ENCODE measurements around the gene RAPGEF5. TPM values are rescaled to one million over a fixed set of nuclear protein-coding genes. Genes with fewer than 3 reads are reported as not detected.

Gene RAPGEF5
- total RNA-seq, 2 experiments from 2014 or later = 0.66 to 0.99 TPM

DNA sequence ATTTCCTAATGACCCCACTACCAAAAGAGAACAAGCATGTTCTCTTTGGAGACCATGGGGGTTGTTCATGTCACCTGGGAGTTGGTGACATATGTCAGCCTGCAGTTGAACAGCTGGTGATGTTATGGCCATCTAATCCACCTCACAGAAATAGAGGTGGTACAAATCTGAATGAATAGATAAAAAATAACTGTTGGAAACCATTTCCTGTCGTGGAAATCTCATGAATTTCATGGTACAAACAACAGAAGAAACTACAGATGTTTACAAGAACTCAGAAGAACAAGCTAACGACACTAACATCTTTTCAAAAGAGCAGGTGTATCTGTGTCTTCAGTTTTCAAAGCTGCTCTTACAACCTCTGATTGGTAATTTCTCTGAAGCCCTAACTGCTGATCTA, 81.3 kb downstream of the RAPGEF5 start:
- H3K9me3 Mint-ChIP-seq (ENCODE audit: low read depth) = no peaks in the 10 kb centered on the region
- no peak overlapping the region for H3K27ac Mint-ChIP-seq
- no peaks in the 10 kb centered on the region for H3K4me1 Mint-ChIP-seq
- CTCF ChIA-PET = no interaction called here
- ATAC-seq = no peak
- no peak overlapping the region for H3K4me3 Mint-ChIP-seq
- H3K27me3 Mint-ChIP-seq = peaks cover 38% of the 10 kb centered on the region
- no peak for DNase-seq
- H3K36me3 Mint-ChIP-seq = no peaks in the 10 kb centered on the region

DNA sequence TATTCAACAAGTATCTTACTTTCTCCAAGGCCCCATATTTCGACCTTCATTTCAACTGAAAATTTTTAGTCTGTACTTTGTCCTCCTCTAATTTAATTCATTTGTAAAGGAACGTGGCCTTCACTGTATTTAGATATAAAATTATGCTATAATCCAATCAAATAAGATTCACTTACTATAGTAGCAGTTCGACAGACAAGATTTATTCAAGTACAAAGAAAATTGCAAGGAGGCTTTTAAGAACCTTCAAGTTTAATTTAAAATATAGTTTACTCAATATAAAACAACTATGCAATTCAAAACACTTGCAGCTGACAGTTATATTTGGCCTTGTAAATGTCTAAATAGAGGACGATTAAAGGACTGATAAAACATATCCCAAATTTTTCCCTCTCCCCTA, 85.6 kb downstream of the RAPGEF5 start:
- H3K36me3 Mint-ChIP-seq = no peaks in the 10 kb centered on the region
- no peak overlapping the region for H3K4me3 Mint-ChIP-seq
- DNase-seq = no peak
- H3K27ac Mint-ChIP-seq = no peak overlapping the region
- no peak for ATAC-seq
- CTCF ChIA-PET = no interaction called here
- H3K9me3 Mint-ChIP-seq (ENCODE audit: low read depth) = no peaks in the 10 kb centered on the region
- peaks cover 46% of the 10 kb centered on the region for H3K27me3 Mint-ChIP-seq
- H3K4me1 Mint-ChIP-seq = peaks cover 3% of the 10 kb centered on the region

DNA sequence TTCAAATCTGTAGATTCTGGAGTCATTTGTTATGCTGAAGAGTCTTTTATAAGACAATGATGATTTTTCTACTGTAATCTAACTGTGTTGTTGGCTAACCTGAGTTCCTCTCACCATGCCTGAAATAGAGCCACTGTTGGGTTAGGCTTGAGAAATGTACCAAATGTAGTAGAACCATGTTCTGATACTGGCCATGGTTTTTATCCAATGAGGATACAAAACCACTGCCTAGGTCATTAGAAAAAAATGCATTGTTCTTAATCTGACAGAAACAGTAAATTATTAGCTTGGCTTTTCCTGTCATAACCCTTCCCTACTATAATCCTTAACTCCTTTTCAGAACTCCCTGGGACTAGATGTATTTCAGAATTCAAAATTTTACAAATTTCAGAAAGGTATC, 86.6 kb downstream of the RAPGEF5 start:
- DNase-seq (no peak), ATAC-seq (no peak)
- Mint-ChIP-seq H3K27me3 (peaks cover 49% of the 10 kb centered on the region), H3K4me1 (peaks cover 3% of the 10 kb centered on the region), H3K27ac (no peak overlapping the region), H3K9me3 (ENCODE audit: low read depth) (no peaks in the 10 kb centered on the region), H3K36me3 (no peaks in the 10 kb centered on the region), H3K4me3 (no peak overlapping the region)
- CTCF ChIA-PET = no interaction called here

DNA sequence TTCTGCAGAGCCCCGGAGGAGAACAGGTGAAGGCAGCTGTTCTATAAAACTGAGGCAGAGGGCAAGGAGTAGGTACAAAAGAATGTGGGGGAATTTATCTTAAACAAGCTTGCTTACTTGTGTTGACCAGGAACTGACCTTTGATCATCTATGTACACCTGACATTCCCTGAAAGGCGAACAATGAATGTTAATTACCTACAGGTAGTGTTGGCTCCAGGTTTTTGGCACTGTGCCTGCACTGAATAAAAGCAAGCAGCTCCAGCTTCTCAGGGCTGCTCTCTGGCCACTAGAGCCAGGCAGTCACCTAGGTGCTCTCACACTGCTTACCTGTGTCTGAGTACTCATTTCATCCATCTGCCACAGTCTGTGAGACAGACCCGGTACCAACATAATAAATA, 87.0 kb downstream of the RAPGEF5 start:
- DNase-seq = no peak
- CTCF ChIA-PET = no interaction called here
- peaks cover 3% of the 10 kb centered on the region for H3K4me1 Mint-ChIP-seq
- no peaks in the 10 kb centered on the region for H3K36me3 Mint-ChIP-seq
- H3K27ac Mint-ChIP-seq = no peak overlapping the region
- no peaks in the 10 kb centered on the region for H3K9me3 Mint-ChIP-seq (ENCODE audit: low read depth)
- no peak overlapping the region for H3K4me3 Mint-ChIP-seq
- no peak for ATAC-seq
- H3K27me3 Mint-ChIP-seq = peaks cover 48% of the 10 kb centered on the region

DNA sequence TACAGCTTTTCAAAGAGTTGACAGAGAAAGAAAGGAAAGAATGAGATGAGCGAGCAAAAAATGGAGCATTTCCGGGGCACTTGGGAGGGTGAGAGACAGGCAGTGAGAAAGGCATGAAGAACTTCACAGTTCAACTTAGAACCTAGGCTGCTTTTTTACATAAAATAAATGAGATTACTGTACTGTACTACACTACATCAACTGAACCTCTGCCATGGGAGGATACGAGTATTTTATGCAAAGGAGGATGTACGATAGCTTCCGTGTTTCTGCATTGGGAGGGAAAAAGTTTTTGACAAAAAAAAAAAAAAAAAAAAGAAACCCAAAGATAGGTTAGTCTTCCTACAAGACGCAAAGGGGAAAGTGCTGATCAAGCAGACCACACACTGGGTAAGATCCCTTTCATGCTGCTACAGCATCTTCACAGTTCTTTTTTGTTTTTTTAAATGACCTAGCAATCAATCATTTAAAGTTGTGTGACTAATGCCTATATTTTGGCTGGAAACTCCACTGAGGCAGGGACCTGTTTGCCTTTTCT, 88.0 kb downstream of the RAPGEF5 start:
- DNase-seq (no peak), ATAC-seq (no peak)
- Mint-ChIP-seq H3K9me3 (ENCODE audit: low read depth) (no peaks in the 10 kb centered on the region), H3K27me3 (peaks cover 51% of the 10 kb centered on the region), H3K4me1 (peaks cover 3% of the 10 kb centered on the region), H3K4me3 (no peak overlapping the region), H3K36me3 (no peaks in the 10 kb centered on the region), H3K27ac (no peak overlapping the region)
- CTCF ChIA-PET = interaction anchor here (0.6 kb wide), 1 partner anchor 38 kb away, joined by 3 read pairs; no protein-coding TSS in a partner anchor

DNA sequence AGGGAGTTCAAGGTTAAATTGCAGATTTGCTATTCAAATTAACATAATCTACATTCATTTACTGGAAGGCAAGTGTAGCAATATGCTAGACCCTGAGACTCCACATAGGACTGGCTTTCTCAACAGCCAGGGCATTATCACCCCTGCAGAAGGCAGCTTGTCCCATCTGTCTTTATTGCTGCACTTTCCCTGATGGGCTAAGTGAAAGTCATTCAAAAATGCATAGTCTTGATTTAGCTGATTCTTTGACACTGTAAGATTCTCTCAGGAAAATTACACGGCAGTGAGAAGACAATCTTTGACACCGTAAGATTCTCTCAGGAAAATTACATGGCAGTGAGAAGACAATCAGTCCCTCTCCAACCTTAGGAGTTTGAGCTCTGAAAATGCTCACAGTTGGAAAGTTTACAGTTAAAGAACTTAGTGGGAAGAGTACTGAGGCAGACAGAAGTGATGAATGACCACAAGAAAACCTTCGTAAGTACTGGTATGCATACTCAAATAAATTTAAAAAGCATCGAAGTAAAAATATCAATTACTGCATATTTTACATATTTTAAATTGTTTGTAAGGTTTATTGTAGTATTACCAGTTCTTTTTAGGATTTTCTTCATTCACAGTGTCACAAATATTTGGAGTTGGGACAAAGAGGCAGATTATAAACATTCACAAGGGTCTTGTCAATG, 88.9 kb downstream of the RAPGEF5 start:
- DNase-seq = no peak
- Mint-ChIP-seq H3K36me3 (no peaks in the 10 kb centered on the region), H3K4me3 (no peak overlapping the region), H3K27ac (no peak overlapping the region), H3K9me3 (ENCODE audit: low read depth) (no peaks in the 10 kb centered on the region), H3K27me3 (peaks cover 51% of the 10 kb centered on the region), H3K4me1 (peaks cover 3% of the 10 kb centered on the region)
- no peak for ATAC-seq
- CTCF ChIA-PET = interaction anchor here (1.2 kb wide), 1 partner anchor 185 kb away, joined by 3 read pairs; no protein-coding TSS in a partner anchor

DNA sequence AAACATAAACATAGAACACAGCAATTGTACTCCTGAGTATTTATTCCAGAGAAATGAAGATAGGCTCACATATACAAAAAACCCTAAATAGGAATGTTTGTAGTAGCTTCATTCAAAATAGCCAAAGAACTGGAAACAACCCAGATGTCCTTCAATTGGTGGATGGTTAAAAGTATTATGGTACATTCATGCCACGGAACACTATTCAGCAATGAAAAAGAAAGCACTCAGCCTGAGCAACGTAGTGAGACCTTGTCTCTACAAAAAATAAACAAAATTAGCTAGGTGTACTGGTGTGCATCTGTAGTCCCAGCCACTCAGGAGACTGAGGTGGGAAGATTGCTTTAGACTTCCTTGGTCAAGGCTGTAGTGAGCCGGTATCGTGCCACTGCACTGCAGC, 94.4 kb downstream of the RAPGEF5 start:
- Mint-ChIP-seq H3K9me3 (ENCODE audit: low read depth) (no peaks in the 10 kb centered on the region), H3K36me3 (no peaks in the 10 kb centered on the region), H3K27me3 (peaks cover 41% of the 10 kb centered on the region), H3K27ac (no peak overlapping the region), H3K4me3 (no peak overlapping the region), H3K4me1 (no peaks in the 10 kb centered on the region)
- ATAC-seq = no peak
- no peak for DNase-seq
- CTCF ChIA-PET = interaction anchor here (1.4 kb wide), 1 partner anchor 31 kb away, joined by 3 read pairs; no protein-coding TSS in a partner anchor

DNA sequence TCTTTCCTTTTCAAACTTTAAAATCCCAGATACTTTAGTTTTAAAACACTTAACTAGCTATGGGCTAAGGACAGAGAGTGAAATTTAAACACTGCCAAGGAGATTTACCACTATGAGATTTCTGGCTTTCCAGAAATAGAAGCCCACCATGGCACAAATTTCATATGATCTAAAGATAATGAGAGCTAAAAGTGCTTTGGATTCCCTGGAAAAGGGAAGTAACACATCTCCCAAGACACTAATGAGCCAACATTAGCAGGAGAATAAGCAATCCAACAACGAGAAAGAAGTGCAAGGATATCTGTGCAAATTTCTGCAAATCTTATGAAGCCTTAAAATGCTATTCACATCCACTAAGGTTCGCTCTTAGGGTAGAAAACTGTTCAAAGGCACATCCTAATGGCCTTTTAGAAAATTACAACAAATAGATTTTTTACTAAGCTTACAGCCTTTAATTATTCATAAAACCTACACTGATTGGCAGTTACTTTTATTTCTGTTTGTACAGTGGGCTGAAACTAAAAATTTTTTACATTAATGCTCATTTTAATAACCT, 100.3 kb downstream of the RAPGEF5 start:
- CTCF ChIA-PET = interaction anchor here (1.0 to 1.2 kb wide), 2 partner anchors 145 to 147 kb away, joined by 3 to 6 read pairs; no protein-coding TSS in a partner anchor

DNA sequence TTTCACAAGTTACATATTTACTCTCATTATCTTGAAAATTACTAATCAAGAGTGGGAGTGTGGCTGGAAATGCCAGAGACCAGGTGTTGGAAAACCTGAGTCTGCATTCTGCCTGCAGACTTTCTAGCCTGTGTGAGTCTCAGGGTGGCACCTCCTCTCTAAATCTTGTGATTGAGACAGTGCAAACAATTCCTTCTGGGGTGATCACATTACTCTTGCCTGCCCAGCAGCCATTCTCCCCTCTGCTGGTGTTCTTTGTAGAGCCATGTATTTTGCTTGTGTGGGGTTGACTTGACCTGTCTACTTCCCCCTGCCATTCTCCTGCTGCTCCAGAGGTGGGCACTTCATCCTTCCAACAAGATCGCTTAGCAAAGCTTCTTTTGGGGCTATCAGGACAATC, 101.1 kb downstream of the RAPGEF5 start:
- ATAC-seq (no peak), DNase-seq (no peak)
- CTCF ChIA-PET = interaction anchor here (1.6 kb wide), 1 partner anchor 146 kb away, joined by 4 read pairs; no protein-coding TSS in a partner anchor
- no peaks in the 10 kb centered on the region for H3K36me3 Mint-ChIP-seq
- H3K27ac Mint-ChIP-seq = no peak overlapping the region
- peaks cover 25% of the 10 kb centered on the region for H3K27me3 Mint-ChIP-seq
- H3K4me1 Mint-ChIP-seq = peaks cover 5% of the 10 kb centered on the region
- H3K4me3 Mint-ChIP-seq = no peak overlapping the region
- H3K9me3 Mint-ChIP-seq (ENCODE audit: low read depth) = no peaks in the 10 kb centered on the region

More for the DNA sequence above, 100.3 kb downstream of the RAPGEF5 start:
- DNase-seq (no peak), ATAC-seq (no peak)
- no peaks in the 10 kb centered on the region for H3K9me3 Mint-ChIP-seq (ENCODE audit: low read depth)
- no peak overlapping the region for H3K27ac Mint-ChIP-seq
- no peaks in the 10 kb centered on the region for H3K36me3 Mint-ChIP-seq
- no peak overlapping the region for H3K4me3 Mint-ChIP-seq
- H3K27me3 Mint-ChIP-seq = peaks cover 25% of the 10 kb centered on the region
- peaks cover 5% of the 10 kb centered on the region for H3K4me1 Mint-ChIP-seq

DNA sequence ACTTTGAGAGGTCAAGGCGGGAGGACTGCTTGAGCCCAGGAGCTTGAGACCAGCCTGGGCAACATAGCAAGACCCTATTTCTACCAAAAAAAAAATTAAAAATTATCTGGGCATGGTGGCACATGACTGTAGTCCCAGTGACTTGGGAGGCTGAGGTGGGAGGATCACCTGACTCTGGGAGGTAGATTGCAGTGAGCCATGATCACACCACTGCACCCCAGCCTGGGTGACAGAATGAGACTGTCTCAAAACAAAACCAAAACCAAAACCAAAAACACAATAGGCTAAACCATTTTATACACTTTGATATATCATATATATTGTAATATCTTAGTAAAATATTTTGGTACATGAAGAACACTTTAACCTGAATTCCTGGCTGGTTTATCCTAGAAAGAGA, 101.6 kb downstream of the RAPGEF5 start:
- peak; percentile 65 for ATAC-seq
- Mint-ChIP-seq H3K27me3 (peaks cover 27% of the 10 kb centered on the region), H3K4me3 (no peak overlapping the region), H3K4me1 (peaks cover 5% of the 10 kb centered on the region), H3K9me3 (ENCODE audit: low read depth) (no peaks in the 10 kb centered on the region), H3K27ac (no peak overlapping the region), H3K36me3 (no peaks in the 10 kb centered on the region)
- CTCF ChIA-PET = interaction anchor here (1.6 kb wide), 1 partner anchor 145 kb away, joined by 4 read pairs; no protein-coding TSS in a partner anchor
- DNase-seq = peak; percentile 46

DNA sequence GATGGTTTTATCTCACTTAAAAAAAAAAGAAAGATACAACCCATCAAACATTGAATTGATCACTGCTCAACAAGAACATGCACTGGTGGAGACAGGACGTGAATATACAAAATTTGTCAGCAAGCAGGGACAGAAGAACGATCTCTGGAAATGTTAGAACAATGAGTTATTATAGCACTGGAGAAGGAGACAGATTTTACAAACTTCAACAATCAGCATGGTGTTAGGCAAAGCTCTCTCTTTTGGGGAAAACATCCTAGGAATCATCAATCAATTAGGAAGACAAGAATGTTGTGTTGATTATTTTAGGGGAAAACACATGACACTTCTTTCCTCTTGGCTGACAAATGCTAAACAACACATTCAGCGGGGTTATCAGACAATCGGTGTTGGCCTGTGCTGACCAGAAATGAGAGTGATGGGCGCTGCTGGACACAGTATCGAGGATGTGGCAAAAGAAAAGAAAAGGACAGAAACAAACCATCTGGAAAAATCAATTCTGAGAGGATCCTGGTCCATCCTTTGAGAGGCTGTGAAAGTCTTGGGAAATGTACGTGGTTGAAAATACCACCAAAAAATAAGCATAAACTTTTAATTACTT, 103.9 kb downstream of the RAPGEF5 start:
- no peaks in the 10 kb centered on the region for H3K36me3 Mint-ChIP-seq
- CTCF ChIA-PET = no interaction called here
- no peak overlapping the region for H3K4me3 Mint-ChIP-seq
- H3K27ac Mint-ChIP-seq = no peak overlapping the region
- no peak for DNase-seq
- H3K4me1 Mint-ChIP-seq = peaks cover 5% of the 10 kb centered on the region
- no peaks in the 10 kb centered on the region for H3K9me3 Mint-ChIP-seq (ENCODE audit: low read depth)
- no peak for ATAC-seq
- peaks cover 17% of the 10 kb centered on the region for H3K27me3 Mint-ChIP-seq

DNA sequence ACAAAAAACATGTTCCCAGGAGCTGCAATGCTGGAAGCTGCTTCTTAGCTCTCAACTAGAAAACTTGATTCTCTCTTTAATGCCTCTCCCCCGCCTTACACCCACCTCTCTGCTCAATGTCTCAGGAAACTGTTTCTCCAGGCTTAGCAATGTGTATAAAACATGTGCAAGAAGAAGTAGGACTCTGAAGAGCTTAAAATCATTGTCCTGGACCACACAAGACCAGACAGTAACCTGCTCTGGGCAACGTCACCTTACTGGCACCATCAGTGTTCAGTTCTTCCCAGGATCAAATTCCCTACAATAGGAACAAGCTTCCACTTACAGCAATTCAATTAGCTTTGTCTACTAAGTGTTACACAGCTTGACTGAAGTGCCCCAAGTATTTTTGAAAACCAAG, 104.9 kb downstream of the RAPGEF5 start:
- H3K4me1 Mint-ChIP-seq = peaks cover 5% of the 10 kb centered on the region
- no peak for DNase-seq
- no peak overlapping the region for H3K4me3 Mint-ChIP-seq
- no peak overlapping the region for H3K27ac Mint-ChIP-seq
- no peaks in the 10 kb centered on the region for H3K9me3 Mint-ChIP-seq (ENCODE audit: low read depth)
- no peak for ATAC-seq
- H3K27me3 Mint-ChIP-seq = peaks cover 14% of the 10 kb centered on the region
- H3K36me3 Mint-ChIP-seq = no peaks in the 10 kb centered on the region
- CTCF ChIA-PET = no interaction called here

DNA sequence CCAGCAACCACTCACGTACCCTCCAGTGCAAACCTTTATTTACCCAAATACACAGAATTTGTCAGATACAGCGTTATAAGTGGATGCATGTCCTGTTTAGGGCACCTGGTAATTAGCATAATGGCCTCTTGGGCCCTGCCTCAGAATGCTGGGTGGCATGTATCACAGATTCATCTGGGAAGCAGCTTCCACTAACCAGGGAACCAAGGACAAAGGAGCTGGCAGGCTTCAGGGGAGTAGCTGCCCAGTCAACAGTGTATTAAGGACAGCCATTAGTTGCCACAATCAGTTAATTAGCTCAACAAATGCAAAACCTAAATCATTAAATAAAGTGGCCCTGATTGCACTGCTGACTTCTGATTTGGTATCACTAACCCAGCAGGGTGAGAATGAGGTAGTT, 105.7 kb downstream of the RAPGEF5 start:
- H3K27ac Mint-ChIP-seq = no peak overlapping the region
- H3K36me3 Mint-ChIP-seq = no peaks in the 10 kb centered on the region
- peaks cover 18% of the 10 kb centered on the region for H3K27me3 Mint-ChIP-seq
- no peak overlapping the region for H3K4me3 Mint-ChIP-seq
- H3K4me1 Mint-ChIP-seq = peaks cover 5% of the 10 kb centered on the region
- ATAC-seq (no peak), DNase-seq (no peak)
- CTCF ChIA-PET = no interaction called here
- H3K9me3 Mint-ChIP-seq (ENCODE audit: low read depth) = no peaks in the 10 kb centered on the region

DNA sequence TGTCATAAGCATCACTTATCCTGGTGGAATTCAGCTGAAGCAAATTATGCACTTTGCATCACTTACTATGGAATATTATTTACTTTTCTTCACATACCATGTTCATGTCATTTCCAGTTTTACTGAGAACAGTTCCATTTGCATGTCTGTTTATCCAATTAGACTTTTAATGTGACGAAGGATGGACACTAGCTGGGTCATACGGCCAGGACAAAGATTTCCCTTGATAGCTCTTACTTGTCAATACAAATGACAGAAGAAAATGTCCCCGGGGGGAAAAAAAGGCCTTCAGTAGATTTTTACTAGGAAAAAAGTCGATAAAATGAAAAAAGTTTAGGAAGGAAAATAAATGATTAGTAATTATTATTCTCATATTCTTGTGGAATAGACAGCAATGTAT, 106.6 kb downstream of the RAPGEF5 start:
- CTCF ChIA-PET = interaction anchor here (2.6 kb wide), 1 partner anchor 140 kb away, joined by 7 read pairs; no protein-coding TSS in a partner anchor
- peaks cover 19% of the 10 kb centered on the region for H3K27me3 Mint-ChIP-seq

More for the DNA sequence above, 106.6 kb downstream of the RAPGEF5 start:
- no peaks in the 10 kb centered on the region for H3K36me3 Mint-ChIP-seq
- no peak for DNase-seq
- ATAC-seq = no peak
- no peak overlapping the region for H3K27ac Mint-ChIP-seq
- peaks cover 1% of the 10 kb centered on the region for H3K4me1 Mint-ChIP-seq
- no peaks in the 10 kb centered on the region for H3K9me3 Mint-ChIP-seq (ENCODE audit: low read depth)
- no peak overlapping the region for H3K4me3 Mint-ChIP-seq

All from activated CD8-positive, alpha-beta memory T cell treated with anti-CD3 and anti-CD28 coated beads, Interleukin-2, amount 10 ng/mL, durations not matched to agents 7 days and 5 days (primary cell).